Eye (tissue), 1 donor: ENCODE results near the gene KCNQ5.

Experiments used
- DNase-seq: peaks from one replicate; pipeline ENCODE4 v3.0.0-alpha.2; 2015

Gene KCNQ5

GRCh38 chr6:72922401-72922800 is 300.5 kb downstream of the KCNQ5 start:
- DNase-seq: no peak

GRCh38 chr6:72925136-72925535 is 303.3 kb downstream of the KCNQ5 start:
- DNase-seq: no peak

GRCh38 chr6:72930556-72931132 is 308.8 kb downstream of the KCNQ5 start:
- no peak for DNase-seq

GRCh38 chr6:72931325-72931887 is 309.5 kb downstream of the KCNQ5 start:
- DNase-seq: no peak

GRCh38 chr6:72933233-72933632 is 311.4 kb downstream of the KCNQ5 start:
- DNase-seq: no peak

- DNase-seq: no peak
These were observed 315.1 kb downstream of the KCNQ5 start for GRCh38 chr6:72936766-72937559.

- DNase-seq: no peak
These were observed 316.2 kb downstream of the KCNQ5 start for GRCh38 chr6:72938104-72938503.

GRCh38 chr6:72939004-72939403 is 317.1 kb downstream of the KCNQ5 start:
- peak; percentile 47 for DNase-seq

- no peak for DNase-seq
These were observed 318.4 kb downstream of the KCNQ5 start for GRCh38 chr6:72940265-72940664.

- no peak for DNase-seq
These were observed 319.4 kb downstream of the KCNQ5 start for GRCh38 chr6:72941263-72941662.

- no peak for DNase-seq
These were observed 319.9 kb downstream of the KCNQ5 start for GRCh38 chr6:72941751-72942150.

GRCh38 chr6:72943699-72944098 is 321.8 kb downstream of the KCNQ5 start:
- no peak for DNase-seq

- DNase-seq: no peak
These were observed 322.8 kb downstream of the KCNQ5 start for GRCh38 chr6:72944660-72945059.

GRCh38 chr6:72946774-72947173 is 324.9 kb downstream of the KCNQ5 start:
- no peak for DNase-seq

- DNase-seq: no peak
These were observed 325.7 kb downstream of the KCNQ5 start for GRCh38 chr6:72947534-72947933.

GRCh38 chr6:72948153-72948552 is 326.3 kb downstream of the KCNQ5 start:
- no peak for DNase-seq

- no peak for DNase-seq
These were observed 328.4 kb downstream of the KCNQ5 start for GRCh38 chr6:72950114-72950860.

GRCh38 chr6:72952808-72953630 is 331.2 kb downstream of the KCNQ5 start:
- DNase-seq: no peak

GRCh38 chr6:72953971-72954381 is 332.1 kb downstream of the KCNQ5 start:
- DNase-seq: peak; percentile 30

GRCh38 chr6:72954716-72955115 is 332.9 kb downstream of the KCNQ5 start:
- peak; percentile 74 for DNase-seq

- DNase-seq: no peak
These were observed 333.8 kb downstream of the KCNQ5 start for GRCh38 chr6:72955666-72956065.

GRCh38 chr6:72956272-72956671 is 334.4 kb downstream of the KCNQ5 start:
- DNase-seq: no peak

GRCh38 chr6:72959821-72960220 is 338.0 kb downstream of the KCNQ5 start:
- DNase-seq: peak; percentile 15
